Neural progenitor cell (in vitro differentiated cells): ENCODE data around the gene AREL1. TPM values are rescaled to one million over a fixed set of nuclear protein-coding genes. Genes with fewer than 3 reads are reported as not detected.

Source experiments
- DNase-seq: peaks from one replicate; pipeline ENCODE4 v3.0.0-alpha.2; 2016; ENCODE audit warnings: low spot score
- H2AFZ ChIP-seq: fragments of 200-600 bp; sonication (generic); replicated peaks from 2 replicates; pipeline ENCODE4 v1.6.1; 2016; ENCODE audit warnings: antibody characterized with exemption
- H3F3A ChIP-seq: fragments of 200-600 bp; sonication (generic); 2 replicates; pipeline ENCODE4 v1.6.1; 2016; ENCODE audit warnings: antibody characterized with exemption, low read depth
- H3K27ac ChIP-seq: fragments of 200-600 bp; sonication (generic); 2 replicates; pipeline ENCODE4 v1.5.1; 2016; ENCODE audit warnings: mild to moderate bottlenecking
- H3K27me3 ChIP-seq: fragments of 200-600 bp; sonication (generic); 2 replicates; pipeline ENCODE4 v1.6.1; 2016; ENCODE audit warnings: mild to moderate bottlenecking, moderate library complexity
- H3K36me3 ChIP-seq: fragments of 200-600 bp; sonication (generic); 2 replicates; pipeline ENCODE4 v1.5.1; 2016
- H3K4me1 ChIP-seq: fragments of 200-600 bp; sonication (generic); 2 replicates; pipeline ENCODE4 v1.6.1; 2016; ENCODE audit warnings: mixed run types
- H3K4me2 ChIP-seq: fragments of 200-600 bp; sonication (generic); 2 replicates; pipeline ENCODE4 v1.6.1; 2016
- H3K4me3 ChIP-seq: fragments of 200-600 bp; sonication (generic); 2 replicates; pipeline ENCODE4 v1.5.1; 2016
- H3K79me2 ChIP-seq: fragments of 200-600 bp; sonication (generic); 2 replicates; pipeline ENCODE4 v1.6.1; 2016; ENCODE audit warnings: low read depth
- H3K9ac ChIP-seq: fragments of 200-600 bp; sonication (generic); 2 replicates; pipeline ENCODE4 v1.6.1; 2016
- H3K9me3 ChIP-seq: fragments of 200-600 bp; sonication (generic); 2 replicates; pipeline ENCODE4 v1.5.1; 2016; ENCODE audit warnings: low read depth
- H4K20me1 ChIP-seq: fragments of 200-600 bp; sonication (generic); 2 replicates; pipeline ENCODE4 v1.6.1; 2016; ENCODE audit warnings: low read depth
- H3K27ac Mint-ChIP-seq: 3 replicates; pipeline ENCODE4 v1.8.0; 2021; ENCODE audit warnings: mixed read lengths
- H3K27me3 Mint-ChIP-seq: 2 replicates; pipeline ENCODE4 v1.8.0; 2022; ENCODE audit warnings: low read depth, mild to moderate bottlenecking, inconsistent platforms, moderate library complexity, mixed read lengths; ENCODE audit not compliant: insufficient read depth
- H3K36me3 Mint-ChIP-seq: 3 replicates; pipeline ENCODE4 v1.8.0; 2021; ENCODE audit warnings: mixed read lengths
- H3K4me1 Mint-ChIP-seq: 3 replicates; pipeline ENCODE4 v1.8.0; 2021; ENCODE audit warnings: mixed read lengths
- H3K4me3 Mint-ChIP-seq: 3 replicates; pipeline ENCODE4 v1.8.0; 2021; ENCODE audit warnings: mild to moderate bottlenecking, moderate library complexity, mixed read lengths
- H3K9me3 Mint-ChIP-seq: 3 replicates; pipeline ENCODE4 v1.8.0; 2020; ENCODE audit warnings: mixed read lengths
- CTCF ChIP-seq: fragments of 200-600 bp; sonication (generic); IDR thresholded peaks from 2 replicates; pipeline ENCODE4 v1.5.1; 2017; ENCODE audit warnings: antibody characterized with exemption, mild to moderate bottlenecking
- EZH2 ChIP-seq: fragments of 200-600 bp; sonication (generic); IDR thresholded peaks from 2 replicates; pipeline ENCODE4 v1.6.1; 2017; ENCODE audit warnings: antibody characterized with exemption, mild to moderate bottlenecking, moderate library complexity
- EZH2phosphoT487 ChIP-seq: fragments of 200-600 bp; sonication (generic); IDR thresholded peaks from 2 replicates; pipeline ENCODE4 v1.6.1; 2017; ENCODE audit warnings: antibody characterized with exemption
- total RNA-seq: library from RNA; depleted of rRNA; stranded (reverse); fragments of >200 nt; gene quantifications from 2 replicates; pipeline ENCODE4 v1.2.3, GENCODE V29; 2015; ENCODE audit warnings: low replicate concordance

AREL1 gene
- total RNA-seq, 1 donor from 2014 or later = 25.2 TPM

- H3K36me3 Mint-ChIP-seq = peaks cover 7% of the 10 kb centered on the region
- no peaks in the 10 kb centered on the region for H3K27me3 ChIP-seq
- no peaks in the 10 kb centered on the region for H3K4me1 ChIP-seq
- TF ChIP-seq EZH2phosphoT487 (no peak), CTCF (no peak), EZH2 (no peak)
- H3K9me3 Mint-ChIP-seq = no peaks in the 10 kb centered on the region
- no peak overlapping the region for H3K27ac Mint-ChIP-seq
- peaks cover 6% of the 10 kb centered on the region for H3K36me3 ChIP-seq
- no peaks in the 10 kb centered on the region for H3K79me2 ChIP-seq
- no peaks in the 10 kb centered on the region for H3K9me3 ChIP-seq
- no peaks in the 10 kb centered on the region for H3F3A ChIP-seq
- H4K20me1 ChIP-seq = no peaks in the 10 kb centered on the region
- DNase-seq = no peak
- no peak overlapping the region for H3K4me3 Mint-ChIP-seq
- H3K4me1 Mint-ChIP-seq = no peaks in the 10 kb centered on the region
- H3K4me3 ChIP-seq = no peak overlapping the region
- no peak overlapping the region for H3K9ac ChIP-seq
- H3K27ac ChIP-seq = no peak overlapping the region
- H3K27me3 Mint-ChIP-seq = no peaks in the 10 kb centered on the region
- no peak overlapping the region for H3K4me2 ChIP-seq
- H2AFZ ChIP-seq = no peak overlapping the region
Measured at GRCh38 chr14:74732387-74732786, 19.5 kb upstream of the AREL1 start.

GRCh38 chr14:74723134-74723533 is 10.3 kb upstream of the AREL1 start:
- Histone ChIP-seq H3K36me3 (no peaks in the 10 kb centered on the region), H3F3A (no peaks in the 10 kb centered on the region), H3K27me3 (no peaks in the 10 kb centered on the region), H3K79me2 (no peaks in the 10 kb centered on the region), H3K27ac (no peak overlapping the region), H3K4me3 (no peak overlapping the region), H2AFZ (no peak overlapping the region), H3K4me2 (no peak overlapping the region), H3K9me3 (no peaks in the 10 kb centered on the region), H4K20me1 (no peaks in the 10 kb centered on the region), H3K9ac (no peak overlapping the region), H3K4me1 (no peaks in the 10 kb centered on the region)
- no peak for DNase-seq
- Mint-ChIP-seq H3K9me3 (no peaks in the 10 kb centered on the region), H3K4me3 (no peak overlapping the region), H3K27ac (no peak overlapping the region), H3K36me3 (peaks cover 5% of the 10 kb centered on the region), H3K27me3 (no peaks in the 10 kb centered on the region), H3K4me1 (no peaks in the 10 kb centered on the region)
- TF ChIP-seq CTCF (no peak), EZH2phosphoT487 (no peak), EZH2 (no peak)

GRCh38 chr14:74720526-74720925 is 7.6 kb upstream of the AREL1 start:
- Mint-ChIP-seq H3K36me3 (peaks cover 3% of the 10 kb centered on the region), H3K9me3 (no peaks in the 10 kb centered on the region), H3K27ac (no peak overlapping the region), H3K4me3 (no peak overlapping the region), H3K4me1 (no peaks in the 10 kb centered on the region), H3K27me3 (no peaks in the 10 kb centered on the region)
- Histone ChIP-seq H3K4me1 (no peaks in the 10 kb centered on the region), H3K36me3 (peaks cover 6% of the 10 kb centered on the region), H3K4me2 (no peak overlapping the region), H3K27ac (no peak overlapping the region), H2AFZ (no peak overlapping the region), H3K27me3 (no peaks in the 10 kb centered on the region), H3F3A (no peaks in the 10 kb centered on the region), H3K79me2 (no peaks in the 10 kb centered on the region), H4K20me1 (no peaks in the 10 kb centered on the region), H3K4me3 (no peak overlapping the region), H3K9ac (no peak overlapping the region), H3K9me3 (no peaks in the 10 kb centered on the region)
- DNase-seq = no peak
- no peak for TF ChIP-seq EZH2
- no peak for TF ChIP-seq CTCF
- TF ChIP-seq EZH2phosphoT487 = no peak

GRCh38 chr14:74713395-74713735 is 485 bp upstream of the AREL1 start:
- H3K4me1 ChIP-seq = peaks cover 9% of the 10 kb centered on the region
- no peaks in the 10 kb centered on the region for H3K9me3 Mint-ChIP-seq
- peaks cover 14% of the 10 kb centered on the region for H4K20me1 ChIP-seq
- peaks cover 61% of the 10 kb centered on the region for H3K79me2 ChIP-seq
- no peaks in the 10 kb centered on the region for H3F3A ChIP-seq
- H3K4me3 Mint-ChIP-seq = peak overlapping the region; percentile 97
- no peak for DNase-seq
- TF ChIP-seq CTCF (no peak), EZH2phosphoT487 (no peak), EZH2 (no peak)
- no peaks in the 10 kb centered on the region for H3K9me3 ChIP-seq
- no peaks in the 10 kb centered on the region for H3K36me3 Mint-ChIP-seq
- peak overlapping the region; percentile 94 for H3K9ac ChIP-seq
- peak overlapping the region; percentile 6 for H3K27ac Mint-ChIP-seq
- no peaks in the 10 kb centered on the region for H3K27me3 ChIP-seq
- no peaks in the 10 kb centered on the region for H3K27me3 Mint-ChIP-seq
- peaks cover 21% of the 10 kb centered on the region for H3K4me1 Mint-ChIP-seq
- peak overlapping the region; percentile 86 for H3K4me2 ChIP-seq
- H3K36me3 ChIP-seq = peaks cover 7% of the 10 kb centered on the region
- no peak overlapping the region for H3K27ac ChIP-seq
- peak overlapping the region; percentile 97 for H2AFZ ChIP-seq
- H3K4me3 ChIP-seq = peak overlapping the region; percentile 94
